ENCODE data around the gene RPS14. TPM values are rescaled to one million over a fixed set of nuclear protein-coding genes. Genes with fewer than 3 reads are reported as not detected.

RPS14 gene
- total and polyA plus RNA-seq, 10 of the 15 experiments (the other 5 are each of a cell fraction or from before 2014, with no cell fraction given): 2,295 to 4,047 (median 2,787) TPM

GRCh38 chr5:150481708-150481965 is 32.1 kb upstream of the RPS14 start (continued):
- TF ChIP-seq, protein P1, sequence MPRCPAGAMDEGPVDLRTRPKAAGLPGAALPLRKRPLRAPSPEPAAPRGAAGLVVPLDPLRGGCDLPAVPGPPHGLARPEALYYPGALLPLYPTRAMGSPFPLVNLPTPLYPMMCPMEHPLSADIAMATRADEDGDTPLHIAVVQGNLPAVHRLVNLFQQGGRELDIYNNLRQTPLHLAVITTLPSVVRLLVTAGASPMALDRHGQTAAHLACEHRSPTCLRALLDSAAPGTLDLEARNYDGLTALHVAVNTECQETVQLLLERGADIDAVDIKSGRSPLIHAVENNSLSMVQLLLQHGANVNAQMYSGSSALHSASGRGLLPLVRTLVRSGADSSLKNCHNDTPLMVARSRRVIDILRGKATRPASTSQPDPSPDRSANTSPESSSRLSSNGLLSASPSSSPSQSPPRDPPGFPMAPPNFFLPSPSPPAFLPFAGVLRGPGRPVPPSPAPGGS (IDR thresholded peaks at IDR 0.05; ENCODE audit: borderline replicate concordance, insufficient read depth, low read depth, low read length, poor library complexity, severe bottlenecking): no peak
- TF ChIP-seq, protein P2, sequence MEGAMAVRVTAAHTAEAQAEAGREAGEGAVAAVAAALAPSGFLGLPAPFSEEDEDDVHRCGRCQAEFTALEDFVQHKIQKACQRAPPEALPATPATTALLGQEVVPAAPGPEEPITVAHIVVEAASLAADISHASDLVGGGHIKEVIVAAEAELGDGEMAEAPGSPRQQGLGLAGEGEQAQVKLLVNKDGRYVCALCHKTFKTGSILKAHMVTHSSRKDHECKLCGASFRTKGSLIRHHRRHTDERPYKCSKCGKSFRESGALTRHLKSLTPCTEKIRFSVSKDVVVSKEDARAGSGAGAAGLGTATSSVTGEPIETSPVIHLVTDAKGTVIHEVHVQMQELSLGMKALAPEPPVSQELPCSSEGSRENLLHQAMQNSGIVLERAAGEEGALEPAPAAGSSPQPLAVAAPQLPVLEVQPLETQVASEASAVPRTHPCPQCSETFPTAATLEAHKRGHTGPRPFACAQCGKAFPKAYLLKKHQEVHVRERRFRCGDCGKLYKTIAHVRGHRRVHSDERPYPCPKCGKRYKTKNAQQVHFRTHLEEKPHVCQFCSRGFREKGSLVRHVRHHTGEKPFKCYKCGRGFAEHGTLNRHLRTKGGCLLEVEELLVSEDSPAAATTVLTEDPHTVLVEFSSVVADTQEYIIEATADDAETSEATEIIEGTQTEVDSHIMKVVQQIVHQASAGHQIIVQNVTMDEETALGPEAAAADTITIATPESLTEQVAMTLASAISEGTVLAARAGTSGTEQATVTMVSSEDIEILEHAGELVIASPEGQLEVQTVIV (IDR thresholded peaks at IDR 0.05; ENCODE audit: borderline replicate concordance, partially characterized antibody): no peak
- TF ChIP-seq KDM1A (IDR thresholded peaks at IDR 0.05; ENCODE audit: borderline replicate concordance): no peak
- TF ChIP-seq, protein P3, sequence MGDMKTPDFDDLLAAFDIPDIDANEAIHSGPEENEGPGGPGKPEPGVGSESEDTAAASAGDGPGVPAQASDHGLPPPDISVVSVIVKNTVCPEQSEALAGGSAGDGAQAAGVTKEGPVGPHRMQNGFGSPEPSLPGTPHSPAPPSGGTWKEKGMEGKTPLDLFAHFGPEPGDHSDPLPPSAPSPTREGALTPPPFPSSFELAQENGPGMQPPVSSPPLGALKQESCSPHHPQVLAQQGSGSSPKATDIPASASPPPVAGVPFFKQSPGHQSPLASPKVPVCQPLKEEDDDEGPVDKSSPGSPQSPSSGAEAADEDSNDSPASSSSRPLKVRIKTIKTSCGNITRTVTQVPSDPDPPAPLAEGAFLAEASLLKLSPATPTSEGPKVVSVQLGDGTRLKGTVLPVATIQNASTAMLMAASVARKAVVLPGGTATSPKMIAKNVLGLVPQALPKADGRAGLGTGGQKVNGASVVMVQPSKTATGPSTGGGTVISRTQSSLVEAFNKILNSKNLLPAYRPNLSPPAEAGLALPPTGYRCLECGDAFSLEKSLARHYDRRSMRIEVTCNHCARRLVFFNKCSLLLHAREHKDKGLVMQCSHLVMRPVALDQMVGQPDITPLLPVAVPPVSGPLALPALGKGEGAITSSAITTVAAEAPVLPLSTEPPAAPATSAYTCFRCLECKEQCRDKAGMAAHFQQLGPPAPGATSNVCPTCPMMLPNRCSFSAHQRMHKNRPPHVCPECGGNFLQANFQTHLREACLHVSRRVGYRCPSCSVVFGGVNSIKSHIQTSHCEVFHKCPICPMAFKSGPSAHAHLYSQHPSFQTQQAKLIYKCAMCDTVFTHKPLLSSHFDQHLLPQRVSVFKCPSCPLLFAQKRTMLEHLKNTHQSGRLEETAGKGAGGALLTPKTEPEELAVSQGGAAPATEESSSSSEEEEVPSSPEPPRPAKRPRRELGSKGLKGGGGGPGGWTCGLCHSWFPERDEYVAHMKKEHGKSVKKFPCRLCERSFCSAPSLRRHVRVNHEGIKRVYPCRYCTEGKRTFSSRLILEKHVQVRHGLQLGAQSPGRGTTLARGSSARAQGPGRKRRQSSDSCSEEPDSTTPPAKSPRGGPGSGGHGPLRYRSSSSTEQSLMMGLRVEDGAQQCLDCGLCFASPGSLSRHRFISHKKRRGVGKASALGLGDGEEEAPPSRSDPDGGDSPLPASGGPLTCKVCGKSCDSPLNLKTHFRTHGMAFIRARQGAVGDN (IDR thresholded peaks at IDR 0.05): no peak

All from GM12878 (cell line).